ENCODE measurements around the gene LPP.

- no peak for TF ChIP-seq CTCF (IDR thresholded peaks at IDR 0.05)
- TF ChIP-seq POLR2A (IDR thresholded peaks at IDR 0.05), result no peak
Observed at GRCh38 chr3:188292251-188292650, 138.3 kb downstream of the LPP start.
